Stimulated activated CD4-positive, alpha-beta T cell treated with anti-CD3 and anti-CD28 coated beads, TNF-alpha, amount 100 ng/mL, for 1 hour (primary cell): ENCODE results near the gene RBM26.
"Not testable (repeated sequence)": the region's sequence is repeated elsewhere in the genome, so short reads cannot be mapped to it uniquely, and the experiment has no call there.

Source experiments
- DNase-seq, 3 donors: peaks; one replicate each; pipeline ENCODE4 v3.0.0-alpha.2; 2020; ENCODE audit warnings: low read depth in 3 of 3, low spot score in 1 of 3

The RBM26 gene

DNA sequence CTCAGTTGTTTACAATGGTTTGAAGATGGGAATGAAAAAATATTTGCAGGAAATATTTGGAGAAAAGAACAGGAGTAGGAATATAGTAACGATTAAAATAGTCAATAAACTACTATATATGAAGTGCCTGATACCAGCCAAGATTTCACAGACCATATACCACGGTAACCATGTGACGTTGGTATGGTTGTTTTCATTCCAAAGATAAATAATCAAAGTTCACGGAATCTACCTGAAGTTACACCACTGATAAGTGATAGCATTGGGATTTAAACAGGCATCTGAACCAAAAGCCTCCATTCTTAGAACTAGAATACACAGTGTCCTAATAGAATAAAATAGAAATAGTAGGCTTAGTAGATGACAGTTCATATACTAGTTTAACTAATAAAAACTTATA lies 123.5 kb downstream of the RBM26 start:
- DNase-seq: no peak

DNA sequence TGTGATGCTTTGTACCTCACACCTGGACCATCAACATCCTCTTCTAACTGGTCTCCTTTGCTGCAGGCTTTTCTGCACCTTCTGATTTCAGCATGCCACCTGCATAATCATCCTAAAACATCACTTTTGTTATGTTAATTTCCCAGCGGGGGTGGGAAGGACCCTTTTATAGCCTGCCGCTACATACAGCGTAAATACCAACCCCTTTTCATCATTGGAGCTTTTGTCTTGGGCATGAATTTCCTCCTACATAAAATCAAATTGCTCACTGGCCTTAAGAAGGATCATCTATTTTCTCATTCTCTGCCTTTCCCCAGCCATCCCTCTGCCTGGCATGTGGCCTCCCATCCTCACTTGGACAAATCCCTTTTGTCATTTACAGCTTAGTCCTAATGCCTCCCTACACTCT lies 124.7 kb downstream of the RBM26 start:
- no peak for DNase-seq

DNA sequence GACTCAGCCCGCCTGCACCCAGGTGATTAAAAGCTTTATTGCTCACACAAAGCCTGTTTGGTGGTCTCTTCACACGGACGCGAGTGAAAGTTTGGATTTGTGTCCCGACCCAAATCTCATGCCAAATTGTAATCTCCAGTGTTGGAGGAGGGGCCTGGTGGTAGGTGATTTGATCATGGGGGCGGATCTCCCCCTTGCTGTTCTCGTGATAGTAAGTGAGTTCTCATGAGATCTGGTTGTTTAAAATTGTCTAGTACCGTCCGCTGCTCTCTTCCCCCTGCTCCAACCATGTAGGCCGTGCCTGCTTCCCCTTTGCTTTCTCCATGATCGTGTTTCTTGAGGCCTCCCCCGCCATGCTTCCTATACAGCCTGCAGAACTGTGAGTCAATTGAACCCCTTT lies 126.3 kb downstream of the RBM26 start:
- not testable (repeated sequence) for DNase-seq

DNA sequence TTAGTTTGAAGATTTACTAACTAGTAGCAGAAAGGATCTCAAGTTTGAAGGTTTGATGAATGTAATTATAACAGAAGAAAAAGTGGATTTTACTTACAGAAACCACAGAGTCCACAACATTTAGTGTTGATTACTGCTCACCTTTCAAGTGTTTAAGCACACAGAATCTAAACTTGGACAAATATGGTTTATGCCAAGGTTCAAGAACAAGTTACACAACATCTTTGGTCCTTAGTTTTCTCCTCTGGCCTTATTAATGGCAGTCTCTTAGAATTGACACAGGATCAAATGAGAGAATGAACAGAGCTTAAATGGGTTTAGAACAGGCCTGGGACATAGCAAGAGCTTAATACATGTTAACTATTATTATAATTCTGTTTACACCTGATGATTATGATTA lies 133.0 kb downstream of the RBM26 start:
- no peak for DNase-seq

DNA sequence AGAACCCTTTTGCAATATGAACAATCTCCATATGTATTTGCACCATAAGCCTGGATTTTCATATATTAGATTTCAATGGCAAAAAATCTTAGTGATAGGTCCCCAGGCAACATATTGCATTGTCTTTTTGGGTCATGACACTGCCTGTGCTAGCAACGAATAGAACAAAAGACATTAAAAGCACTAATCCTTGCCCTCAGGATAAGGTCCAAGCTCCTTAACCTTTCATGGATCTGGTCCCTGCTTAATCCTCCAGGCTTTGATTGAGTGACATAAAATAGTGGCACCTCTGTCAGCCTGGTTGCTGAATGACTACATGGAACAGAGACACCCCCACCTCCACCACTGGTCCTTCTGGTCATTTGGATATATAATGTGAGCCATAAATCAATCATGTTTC lies 134.4 kb downstream of the RBM26 start:
- DNase-seq: no peak

DNA sequence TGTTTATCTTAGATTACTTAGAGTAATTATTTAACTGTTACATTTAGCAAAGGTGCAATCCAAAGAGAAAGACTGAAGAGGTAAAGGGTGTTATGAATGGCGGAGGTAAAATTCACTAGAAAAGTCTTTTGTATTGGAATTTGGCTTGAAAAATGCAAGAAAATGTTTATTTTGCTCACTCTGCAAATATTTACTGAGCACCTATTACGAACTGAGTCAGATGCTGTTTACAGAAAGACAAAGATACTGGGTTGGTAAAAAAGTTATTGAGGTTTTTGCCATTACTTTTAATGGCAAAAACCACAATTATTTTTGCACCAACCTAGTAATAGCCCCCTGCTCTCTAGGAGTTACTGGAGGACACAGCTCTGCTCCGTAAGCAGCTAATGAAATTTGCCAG lies 135.2 kb downstream of the RBM26 start:
- no peak for DNase-seq
